CD4-positive, alpha-beta memory T cell (primary cell): ENCODE data around the gene ST3GAL2. TPM values are rescaled to one million over a fixed set of nuclear protein-coding genes. Genes with fewer than 3 reads are reported as not detected.

Source experiments
- CTCF ChIA-PET: fragments of 350-600 bp; sonication (Branson Sonifier 250); formaldehyde crosslinking; loops from one replicate; lab custom pipeline; 2021; ENCODE audit warnings: inconsistent platforms; ENCODE audit not compliant: partially characterized antibody; lab: Charles Lee
- POLR2A ChIA-PET: fragments of 350-600 bp; sonication (Branson Sonifier 250); formaldehyde crosslinking; loops from one replicate; lab custom pipeline; 2021; ENCODE audit not compliant: partially characterized antibody; lab: Charles Lee
- DNase-seq, 5 donors: peaks; one replicate each; pipeline versions ENCODE4 v3.0.0 to v3.0.0-alpha.2; 2020 to 2022; ENCODE audit warnings: mixed read lengths in 1 of 5
- H3K27ac ChIP-seq: one replicate; pipeline ENCODE4 v1.7.0; 2013; ENCODE audit warnings: low read depth, low read length
- H3K27me3 ChIP-seq: 2 replicates; pipeline ENCODE4 v1.7.0; 2013; ENCODE audit warnings: mild to moderate bottlenecking, low read length, moderate library complexity; ENCODE audit not compliant: insufficient read depth
- H3K36me3 ChIP-seq: 2 replicates; pipeline ENCODE4 v1.7.0; 2013; ENCODE audit warnings: mild to moderate bottlenecking, low read length, moderate library complexity; ENCODE audit not compliant: insufficient read depth
- H3K4me1 ChIP-seq: 2 replicates; pipeline ENCODE4 v1.7.0; 2013; ENCODE audit warnings: mild to moderate bottlenecking, low read length, moderate library complexity; ENCODE audit not compliant: insufficient read depth
- H3K4me3 ChIP-seq, 2 donors: one replicate each; pipeline ENCODE4 v1.7.0; 2013; ENCODE audit warnings: low read length in 2 of 2, mild to moderate bottlenecking in 1 of 2
- H3K9me3 ChIP-seq, 2 donors: one replicate each; pipeline ENCODE4 v1.7.0; 2013; ENCODE audit warnings: low read length in 2 of 2, control low read depth in 1 of 2; ENCODE audit not compliant: control insufficient read depth in 1 of 2
- H3K27ac Mint-ChIP-seq, 7 donors: one replicate each; pipeline ENCODE4 v1.8.0; 2020 to 2021; ENCODE audit warnings: mixed read lengths in 7 of 7, mild to moderate bottlenecking in 6 of 7, inconsistent platforms in 3 of 7, moderate library complexity in 3 of 7
- H3K27me3 Mint-ChIP-seq, 2 donors: one replicate each; pipeline ENCODE4 v1.8.0; 2020 to 2021; ENCODE audit warnings: mixed read lengths in 2 of 2
- H3K36me3 Mint-ChIP-seq, 2 donors: one replicate each; pipeline ENCODE4 v1.8.0; 2020 to 2021; ENCODE audit warnings: mixed read lengths in 2 of 2, inconsistent platforms in 1 of 2, mild to moderate bottlenecking in 1 of 2
- H3K4me1 Mint-ChIP-seq, 4 donors: one replicate each; pipeline ENCODE4 v1.8.0; 2020 to 2021; ENCODE audit warnings: mixed read lengths in 4 of 4, mild to moderate bottlenecking in 1 of 4
- H3K4me3 Mint-ChIP-seq, 8 donors: one replicate each; pipeline ENCODE4 v1.8.0; 2020 to 2021; ENCODE audit warnings: mixed read lengths in 8 of 8, mild to moderate bottlenecking in 7 of 8, moderate library complexity in 6 of 8, inconsistent platforms in 3 of 8
- H3K9me3 Mint-ChIP-seq, 8 donors: one replicate each; pipeline ENCODE4 v1.8.0; 2020 to 2021; ENCODE audit warnings: mixed read lengths in 8 of 8, mild to moderate bottlenecking in 5 of 8, inconsistent platforms in 3 of 8, moderate library complexity in 1 of 8
- intact Hi-C: fragments of 100-400 bp; cut with micrococcal nuclease; formaldehyde crosslinking; loops from one replicate; pipeline ENCODE4 v1.15.1; 2023
- polyA plus RNA-seq, 2 donors: library from polyadenylated mRNA; unstranded; fragments of 300-500 nt; fragmentation: Illumina TruSeq; gene quantifications; one replicate each; pipeline ENCODE4 v1.2.3, GENCODE V29; 2021
- total RNA-seq, 2 experiments: library from RNA; stranded (reverse); gene quantifications; one replicate each; pipeline ENCODE4 v1.2.3, GENCODE V29; 2021

The ST3GAL2 gene
- total and polyA plus RNA-seq, 4 experiments from 2014 or later = 10.0 to 30.8 (median 21.7) TPM

DNA sequence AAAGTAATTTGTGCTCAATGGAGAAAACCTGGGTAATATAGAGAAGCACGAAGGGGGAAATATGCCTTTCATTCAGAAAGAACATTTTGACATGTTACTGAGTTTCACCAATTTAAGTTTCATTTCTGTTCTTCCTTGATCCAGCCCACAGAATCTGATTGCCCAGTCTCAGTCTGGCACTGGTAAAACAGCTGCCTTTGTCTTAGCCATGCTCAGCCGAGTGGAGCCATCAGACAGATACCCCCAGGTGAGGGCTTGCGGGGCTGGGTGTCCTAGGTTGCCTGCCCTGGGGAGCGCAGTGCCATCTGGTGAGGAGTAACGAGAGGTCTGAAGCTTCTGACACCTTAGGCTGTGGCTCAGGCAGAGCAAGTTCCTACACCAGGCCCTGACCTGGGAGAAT, 74.5 kb downstream of the ST3GAL2 start:
- CTCF ChIA-PET = interaction anchor here (0.8 kb wide), 1 partner anchor 9 kb away, joined by 3 read pairs; no protein-coding TSS in a partner anchor
- no peak for DNase-seq

DNA sequence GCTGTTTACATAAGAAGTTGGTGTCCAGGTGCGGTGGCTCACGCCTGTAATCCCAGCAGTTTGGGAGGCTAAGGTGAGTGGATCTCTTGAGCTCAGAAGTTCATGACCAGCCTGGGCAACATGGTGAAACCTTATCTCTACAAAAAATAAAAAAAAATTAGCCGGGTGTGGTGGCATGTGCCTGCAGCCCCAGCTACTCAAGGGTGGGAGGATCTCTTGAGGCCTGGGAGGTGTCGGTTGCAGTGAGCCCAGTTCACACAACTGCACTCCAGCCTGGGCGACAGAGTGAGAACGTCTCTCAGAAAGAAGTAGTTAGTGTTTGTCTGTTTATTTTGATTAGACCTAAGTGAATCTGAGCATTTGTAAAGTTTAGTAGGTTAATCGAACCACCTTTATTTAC, 79.3 kb downstream of the ST3GAL2 start:
- Histone ChIP-seq H3K4me3 (no peak overlapping the region), H3K36me3 (peaks cover 59% of the 10 kb centered on the region), H3K27ac (no peak overlapping the region), H3K9me3 (no peaks in the 10 kb centered on the region), H3K27me3 (no peaks in the 10 kb centered on the region), H3K4me1 (no peaks in the 10 kb centered on the region)
- no peaks in the 10 kb centered on the region for H3K27me3 Mint-ChIP-seq
- H3K4me1 Mint-ChIP-seq = no peaks in the 10 kb centered on the region
- ChIA-PET POLR2A (interaction anchor here (2.4 kb wide), 1 partner anchor 13 kb away, joined by 7 read pairs; the partner anchor contains the start of gene DDX19A), CTCF (interaction anchor here (0.8 to 2.0 kb wide), 3 partner anchors 9 to 18 kb away, joined by 3 to 9 read pairs (median 3); partner anchors contain the start of gene DDX19A)
- no peak for DNase-seq
- H3K36me3 Mint-ChIP-seq = peaks cover 35 to 53% of the 10 kb centered on the region in 2 donors
- H3K27ac Mint-ChIP-seq = no peak overlapping the region
- intact Hi-C loops = no loop called here
- no peak overlapping the region for H3K4me3 Mint-ChIP-seq
- no peaks in the 10 kb centered on the region for H3K9me3 Mint-ChIP-seq

More for the DNA sequence above, 74.5 kb downstream of the ST3GAL2 start:
- Histone ChIP-seq H3K36me3 (peaks cover 57% of the 10 kb centered on the region), H3K4me3 (no peak overlapping the region), H3K27ac (no peak overlapping the region), H3K4me1 (no peaks in the 10 kb centered on the region), H3K27me3 (no peaks in the 10 kb centered on the region), H3K9me3 (no peaks in the 10 kb centered on the region)
- intact Hi-C loops = no loop called here
- Mint-ChIP-seq H3K4me1 (peaks cover 0 to 1% (median 0%) of the 10 kb centered on the region in 4 donors), H3K9me3 (no peaks in the 10 kb centered on the region), H3K27me3 (no peaks in the 10 kb centered on the region), H3K36me3 (peaks cover 22 to 61% of the 10 kb centered on the region in 2 donors), H3K4me3 (no peak overlapping the region), H3K27ac (peak overlapping the region in 1 of 7 donors; percentile 30)
- POLR2A ChIA-PET = interaction anchor here (1.9 kb wide), 1 partner anchor 17 kb away, joined by 4 read pairs; no protein-coding TSS in a partner anchor

DNA sequence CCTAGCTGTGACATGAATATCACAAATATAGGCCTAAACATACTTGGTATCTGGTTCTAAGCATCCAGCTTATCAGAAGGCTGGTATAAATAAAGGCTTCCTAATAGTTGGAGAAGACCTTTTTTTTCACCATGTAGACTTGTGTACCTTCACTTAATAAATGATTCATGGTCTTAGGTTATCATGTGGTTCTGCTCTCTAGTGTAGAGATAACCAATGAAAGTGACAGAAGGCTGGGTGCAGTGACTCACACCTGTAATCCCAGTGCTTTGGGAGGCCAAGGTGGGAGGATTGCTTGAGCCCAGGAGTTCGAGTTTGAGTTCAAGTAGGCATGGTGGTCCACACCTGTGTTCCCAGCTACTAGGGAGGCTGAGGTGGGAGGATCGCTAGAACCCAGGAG, 89.1 kb downstream of the ST3GAL2 start:
- Mint-ChIP-seq H3K4me1 (peaks cover 17 to 44% (median 24%) of the 10 kb centered on the region in 4 donors), H3K27me3 (no peaks in the 10 kb centered on the region), H3K9me3 (peaks cover 0 to 8% (median 0%) of the 10 kb centered on the region in 8 donors), H3K36me3 (peaks cover 12 to 31% of the 10 kb centered on the region in 2 donors), H3K27ac (peak overlapping the region in 6 of 7 donors; percentile 29 to 79 (median 66)), H3K4me3 (peak overlapping the region in 2 of 8 donors; percentile 15 to 52)
- peaks cover 24% of the 10 kb centered on the region for H3K4me1 ChIP-seq
- POLR2A ChIA-PET = no interaction called here
- peak overlapping the region; percentile 6 for H3K27ac ChIP-seq
- no peak overlapping the region for H3K4me3 ChIP-seq
- no peaks in the 10 kb centered on the region for H3K9me3 ChIP-seq
- DNase-seq = no peak
- peaks cover 5% of the 10 kb centered on the region for H3K36me3 ChIP-seq
- CTCF ChIA-PET = no interaction called here
- intact Hi-C loops = no loop called here
- H3K27me3 ChIP-seq = no peaks in the 10 kb centered on the region

DNA sequence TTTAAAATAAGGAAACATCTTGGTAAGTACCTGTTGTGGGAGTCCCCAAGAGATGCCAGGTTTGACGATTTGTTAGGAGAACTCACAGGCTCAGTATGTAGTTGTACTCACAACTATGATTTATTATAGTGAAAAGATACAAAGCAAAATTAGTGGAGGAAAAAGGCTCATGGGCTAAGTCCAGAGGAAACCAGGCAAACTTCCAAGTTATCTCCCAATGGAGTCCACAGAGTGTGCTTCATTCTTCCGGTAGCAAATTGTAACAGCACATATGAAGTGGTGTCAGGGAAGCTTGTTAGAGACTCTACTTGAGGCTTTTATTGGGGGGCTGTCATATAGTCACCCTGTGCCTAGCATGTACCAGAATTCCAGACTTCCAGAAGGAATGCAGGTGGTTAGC, 89.9 kb downstream of the ST3GAL2 start:
- Mint-ChIP-seq H3K27ac (peak overlapping the region in 6 of 7 donors; percentile 23 to 79 (median 55)), H3K36me3 (peaks cover 8 to 26% of the 10 kb centered on the region in 2 donors), H3K27me3 (no peaks in the 10 kb centered on the region), H3K9me3 (peaks cover 0 to 8% (median 0%) of the 10 kb centered on the region in 8 donors), H3K4me1 (peaks cover 18 to 44% (median 24%) of the 10 kb centered on the region in 4 donors), H3K4me3 (peak overlapping the region in 1 of 8 donors; percentile 12)
- no peak overlapping the region for H3K4me3 ChIP-seq
- H3K9me3 ChIP-seq = no peaks in the 10 kb centered on the region
- H3K4me1 ChIP-seq = peaks cover 24% of the 10 kb centered on the region
- ChIA-PET CTCF (no interaction called here), POLR2A (no interaction called here)
- intact Hi-C loops = no loop called here
- peaks cover 5% of the 10 kb centered on the region for H3K36me3 ChIP-seq
- DNase-seq = no peak
- H3K27me3 ChIP-seq = no peaks in the 10 kb centered on the region
- H3K27ac ChIP-seq = no peak overlapping the region

DNA sequence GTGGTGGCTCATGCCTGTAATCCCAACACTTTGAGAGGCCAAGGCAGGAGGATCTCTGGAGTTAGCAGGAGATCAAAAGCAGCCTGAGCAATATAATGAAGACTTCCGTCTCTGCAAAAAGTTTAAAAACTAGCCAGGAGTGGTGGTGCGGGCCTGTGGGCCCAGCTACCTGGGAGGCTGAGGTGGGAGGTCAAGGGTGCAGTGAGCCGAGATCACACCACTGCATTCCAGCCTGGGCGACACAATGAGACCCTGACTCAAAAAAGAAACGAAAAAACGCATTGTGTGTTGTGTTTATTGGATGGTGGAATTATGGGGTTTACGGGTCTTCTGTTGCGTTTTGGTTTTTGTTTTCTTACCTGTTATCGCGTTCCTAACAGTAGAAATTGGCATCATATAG, 93.1 kb downstream of the ST3GAL2 start:
- Mint-ChIP-seq H3K27ac (peak overlapping the region; percentile 91 to 99 (median 99)), H3K4me1 (peaks cover 16 to 44% (median 23%) of the 10 kb centered on the region in 4 donors), H3K9me3 (peaks cover 0 to 8% (median 0%) of the 10 kb centered on the region in 8 donors), H3K27me3 (no peaks in the 10 kb centered on the region), H3K36me3 (peaks cover 4 to 21% of the 10 kb centered on the region in 2 donors), H3K4me3 (peak overlapping the region; percentile 81 to 96 (median 94))
- DNase-seq = no peak
- intact Hi-C loops = loop anchor here (1.0 kb wide), 5 partner anchors 35 to 177 kb away; partner anchors contain the start of genes AARS1, COG4, DDX19B and EXOSC6
- Histone ChIP-seq H3K9me3 (no peaks in the 10 kb centered on the region), H3K27ac (peak overlapping the region; percentile 87), H3K4me3 (peak overlapping the region in 1 of 2 donors; percentile 93), H3K27me3 (no peaks in the 10 kb centered on the region), H3K4me1 (peaks cover 24% of the 10 kb centered on the region), H3K36me3 (no peaks in the 10 kb centered on the region)
- ChIA-PET POLR2A (interaction anchor here (0.6 to 3.4 kb wide), 25 partner anchors 8 to 178 kb away, joined by 3 to 62 read pairs (median 5); partner anchors contain the start of genes AARS1, COG4, DDX19B and EXOSC6), CTCF (interaction anchor here (1.1 to 1.7 kb wide), 3 partner anchors 9 to 36 kb away, joined by 3 to 7 read pairs (median 5); no protein-coding TSS in a partner anchor)

DNA sequence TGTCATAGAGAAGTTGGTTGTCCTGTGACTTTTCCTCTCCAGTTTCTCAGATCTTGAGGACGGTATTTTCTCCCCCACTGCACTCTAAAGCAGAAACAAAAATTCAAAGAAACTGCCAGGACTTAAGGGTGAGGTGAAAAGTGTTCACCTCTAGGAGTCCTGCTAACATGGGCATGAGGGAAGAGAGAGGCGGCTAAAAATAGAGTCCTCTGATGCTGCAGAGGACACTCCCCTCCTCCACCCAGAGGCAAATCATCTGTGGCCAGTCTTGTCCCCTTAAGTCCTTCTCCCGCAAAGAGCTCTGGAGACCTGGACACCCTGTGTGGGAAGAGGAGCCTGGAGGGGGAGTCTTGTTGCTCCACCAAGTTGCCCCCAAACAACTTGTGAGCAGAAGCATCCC, 96.9 kb downstream of the ST3GAL2 start:
- intact Hi-C loops = no loop called here

DNA sequence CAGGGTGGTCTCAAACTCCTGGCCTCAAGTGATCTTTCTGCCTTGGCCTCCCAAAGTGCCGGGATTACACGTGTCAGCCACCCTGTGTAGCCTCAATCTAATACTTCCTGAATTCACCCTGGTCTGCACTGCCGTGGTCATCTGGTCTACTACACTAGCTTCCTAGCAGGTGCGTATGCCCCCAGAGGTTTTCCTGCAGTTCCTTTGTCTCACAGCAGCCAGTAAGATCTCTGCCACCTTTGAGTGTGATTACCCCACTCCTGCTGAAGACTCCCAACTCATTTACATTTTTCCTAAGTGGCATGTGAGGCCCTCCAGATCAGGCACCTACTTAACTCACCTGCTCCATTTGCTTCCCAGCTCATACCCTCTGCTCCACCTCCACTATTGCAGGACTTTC, 97.3 kb downstream of the ST3GAL2 start:
- ChIA-PET POLR2A (interaction anchor here (1.4 kb wide), 1 partner anchor 43 kb away, joined by 4 read pairs; the partner anchor contains the start of gene DDX19B), CTCF (no interaction called here)
- peaks cover 0 to 1% of the 10 kb centered on the region in 2 donors for H3K36me3 Mint-ChIP-seq
- no peak for DNase-seq
- no peak overlapping the region for H3K4me3 ChIP-seq
- intact Hi-C loops = no loop called here
- no peak overlapping the region for H3K27ac ChIP-seq
- no peaks in the 10 kb centered on the region for H3K27me3 Mint-ChIP-seq
- H3K4me1 ChIP-seq = peaks cover 5% of the 10 kb centered on the region
- H3K9me3 Mint-ChIP-seq = peaks cover 0 to 1% (median 0%) of the 10 kb centered on the region in 8 donors
- no peaks in the 10 kb centered on the region for H3K27me3 ChIP-seq
- H3K4me3 Mint-ChIP-seq = no peak overlapping the region
- H3K36me3 ChIP-seq = no peaks in the 10 kb centered on the region
- no peaks in the 10 kb centered on the region for H3K9me3 ChIP-seq
- peaks cover 1 to 11% (median 7%) of the 10 kb centered on the region in 4 donors for H3K4me1 Mint-ChIP-seq
- H3K27ac Mint-ChIP-seq = peak overlapping the region in 4 of 7 donors; percentile 7 to 61 (median 13)

More for the DNA sequence above, 96.9 kb downstream of the ST3GAL2 start:
- Mint-ChIP-seq H3K9me3 (peaks cover 0 to 4% (median 0%) of the 10 kb centered on the region in 8 donors), H3K4me3 (no peak overlapping the region), H3K27ac (peak overlapping the region in 4 of 7 donors; percentile 7 to 61 (median 13)), H3K27me3 (no peaks in the 10 kb centered on the region), H3K36me3 (peaks cover 0 to 6% of the 10 kb centered on the region in 2 donors), H3K4me1 (peaks cover 3 to 15% (median 9%) of the 10 kb centered on the region in 4 donors)
- Histone ChIP-seq H3K4me1 (peaks cover 5% of the 10 kb centered on the region), H3K27ac (no peak overlapping the region), H3K36me3 (no peaks in the 10 kb centered on the region), H3K4me3 (no peak overlapping the region), H3K9me3 (no peaks in the 10 kb centered on the region), H3K27me3 (no peaks in the 10 kb centered on the region)
- ChIA-PET POLR2A (no interaction called here), CTCF (no interaction called here)
- no peak for DNase-seq
